B cell (primary cell): ENCODE results near the gene TTC6. TPM values are rescaled to one million over a fixed set of nuclear protein-coding genes. Genes with fewer than 3 reads are reported as not detected.

Experiments
- ATAC-seq: fragments of 200-7000 bp; cut with Tn5 transposase; one replicate; pipeline ENCODE4 v1.10.0; 2021; ENCODE audit warnings: low read depth, mild to moderate bottlenecking, moderate number of reproducible peaks, moderate library complexity
- CTCF ChIA-PET: fragments of 350-600 bp; sonication (Branson Sonifier 250); formaldehyde crosslinking; loops from one replicate; lab custom pipeline; 2021; ENCODE audit warnings: antibody characterized with exemption, inconsistent platforms; lab: Charles Lee
- POLR2A ChIA-PET: fragments of 350-600 bp; sonication (Branson Sonifier 250); formaldehyde crosslinking; loops from one replicate; lab custom pipeline; 2021; ENCODE audit warnings: antibody characterized with exemption; lab: Charles Lee
- DNase-seq: peaks from one replicate; pipeline ENCODE4 v3.0.0; 2013
- H2AFZ ChIP-seq: 2 replicates; pipeline ENCODE4 v1.6.1; 2012; ENCODE audit warnings: mild to moderate bottlenecking, low read depth, low read length; ENCODE audit not compliant: insufficient read depth, poor library complexity, severe bottlenecking
- H3K27ac ChIP-seq, 2 donors: 1 replicate in 1 of 2; 2 replicates in 1 of 2; pipeline ENCODE4 v1.5.1; 2012 to 2013; ENCODE audit warnings: low read length in 2 of 2, mild to moderate bottlenecking in 2 of 2, moderate library complexity in 1 of 2
- H3K27me3 ChIP-seq, 4 experiments: fragments of 200-600 bp in 1 of 4; sonication (generic) in 1 of 4; replicated peaks in 1 of 4; 1 replicate in 2 of 4; 2 replicates in 2 of 4; pipeline versions ENCODE4 v1.6.1 to v1.7.0; 2013 to 2016; ENCODE audit warnings: low read length in 3 of 4, mild to moderate bottlenecking in 2 of 4, mixed read lengths in 1 of 4, moderate library complexity in 1 of 4; ENCODE audit not compliant: insufficient read depth in 4 of 4, control insufficient read depth in 3 of 4; ENCODE audit errors: control extremely low read depth in 1 of 4
- H3K36me3 ChIP-seq, 2 experiments: replicated peaks in 1 of 2; 1 replicate in 1 of 2; 2 replicates in 1 of 2; pipeline versions ENCODE4 v1.6.1 to v1.7.1; 2013; ENCODE audit warnings: low read length in 1 of 2; ENCODE audit not compliant: insufficient read depth in 2 of 2, control insufficient read depth in 1 of 2; ENCODE audit errors: control extremely low read depth in 1 of 2, extremely low read depth in 1 of 2
- H3K4me1 ChIP-seq, 2 donors: fragments of 200-600 bp in 1 of 2; sonication (generic) in 1 of 2; 1 replicate in 1 of 2; 2 replicates in 1 of 2; pipeline versions ENCODE4 v1.5.1 to v1.6.1; 2013 to 2017; ENCODE audit warnings: low read length in 2 of 2; ENCODE audit not compliant: control insufficient read depth in 2 of 2, insufficient read depth in 2 of 2
- H3K4me2 ChIP-seq: replicated peaks from 2 replicates; pipeline ENCODE3; 2012; ENCODE audit warnings: mild to moderate bottlenecking, low read depth, low read length; ENCODE audit not compliant: poor library complexity, severe bottlenecking
- H3K4me3 ChIP-seq, 5 experiments: fragments of 200-600 bp in 1 of 5; sonication (generic) in 1 of 5; 1 replicate in 3 of 5; 2 replicates in 2 of 5; pipeline versions ENCODE4 v1.5.1 to v1.7.0; 2011 to 2016; ENCODE audit warnings: low read length in 4 of 5, mild to moderate bottlenecking in 4 of 5, low read depth in 2 of 5, control low read depth in 1 of 5, moderate library complexity in 1 of 5; ENCODE audit not compliant: insufficient read depth in 1 of 5; ENCODE audit errors: control extremely low read depth in 1 of 5, extremely low read depth in 1 of 5
- H3K79me2 ChIP-seq: fragments of 200-600 bp; sonication (generic); one replicate; pipeline ENCODE4 v1.6.0; 2016; ENCODE audit warnings: low read length; ENCODE audit not compliant: control insufficient read depth, insufficient read depth
- H3K9ac ChIP-seq: fragments of 200-600 bp; sonication (generic); 2 replicates; pipeline ENCODE4 v1.6.1; 2017; ENCODE audit warnings: mild to moderate bottlenecking, low read length, moderate library complexity
- H3K9me3 ChIP-seq, 3 donors: one replicate each; pipeline versions ENCODE4 v1.6.1 to v1.7.1; 2013; ENCODE audit warnings: low read length in 2 of 3; ENCODE audit not compliant: control insufficient read depth in 2 of 3, insufficient read depth in 1 of 3; ENCODE audit errors: control extremely low read depth in 1 of 3
- H4K20me1 ChIP-seq: 2 replicates; pipeline ENCODE4 v1.6.0; 2012; ENCODE audit warnings: mild to moderate bottlenecking, low read length; ENCODE audit not compliant: insufficient read depth, control insufficient read depth, poor library complexity, severe bottlenecking
- H3K27ac Mint-ChIP-seq: one replicate; pipeline ENCODE4 v1.8.0; 2021; ENCODE audit warnings: mixed read lengths
- H3K27me3 Mint-ChIP-seq: one replicate; pipeline ENCODE4 v1.8.0; 2021; ENCODE audit warnings: mixed read lengths
- H3K4me1 Mint-ChIP-seq: one replicate; pipeline ENCODE4 v1.8.0; 2021; ENCODE audit warnings: mixed read lengths
- H3K4me3 Mint-ChIP-seq: one replicate; pipeline ENCODE4 v1.8.0; 2021; ENCODE audit warnings: mixed read lengths
- H3K9me3 Mint-ChIP-seq: one replicate; pipeline ENCODE4 v1.8.0; 2022; ENCODE audit warnings: mixed read lengths; ENCODE audit not compliant: insufficient read depth
- CTCF ChIP-seq: fragments of 200-600 bp; IDR thresholded peaks from one replicate; pipeline ENCODE4 v1.8.0; 2022; ENCODE audit warnings: antibody characterized with exemption, mild to moderate bottlenecking
- EZH2 ChIP-seq: IDR thresholded peaks from 2 replicates; pipeline ENCODE4 v1.6.1; 2012; ENCODE audit warnings: borderline replicate concordance, low read depth, mild to moderate bottlenecking, moderate library complexity, low read length; ENCODE audit not compliant: insufficient read depth, poor library complexity, severe bottlenecking
- WGBS: methylation state at CpG from one replicate; pipeline ENCODE4 v1.1.5; 2013; ENCODE audit warnings: missing lambda C conversion rate; ENCODE audit not compliant: insufficient coverage; 5-methylcytosine and 5-hydroxymethylcytosine counted together
- intact Hi-C: fragments of 100-400 bp; cut with micrococcal nuclease; formaldehyde crosslinking; loops from one replicate; pipeline ENCODE4 v1.10.0; 2022
- polyA plus RNA-seq: library from polyadenylated mRNA; depleted of rRNA; stranded (reverse); fragments of >200 nt; gene quantifications from 2 replicates; pipeline ENCODE4 v1.2.3, GENCODE V29; 2012
- total RNA-seq, 2 donors: library from RNA; stranded (reverse); fragments of 120-200 nt in 1 of 2; gene quantifications; 1 replicate in 1 of 2; 2 replicates in 1 of 2; pipeline versions ENCODE4 v1.2.3 to v1.2.4, GENCODE V29; 2013 to 2022

TTC6 gene
- total and polyA plus RNA-seq, 2 donors (not counting 1 experiment from before 2014, with no cell fraction given) = not detected

GRCh38 chr14:37593511-37594237, 1.8 kb upstream of the TTC6 start:
- intact Hi-C loops = no loop called here
- Histone ChIP-seq H3K79me2 (no peaks in the 10 kb centered on the region), H3K27me3 (peaks cover 1 to 74% (median 49%) of the 10 kb centered on the region in 4 experiments), H3K4me3 (no peak overlapping the region), H3K4me1 (peaks cover 9 to 20% of the 10 kb centered on the region in 2 donors), H3K9ac (no peak overlapping the region), H4K20me1 (no peaks in the 10 kb centered on the region), H2AFZ (no peak overlapping the region), H3K4me2 (no peak overlapping the region), H3K9me3 (peaks cover 1 to 41% (median 2%) of the 10 kb centered on the region in 3 donors), H3K36me3 (no peaks in the 10 kb centered on the region), H3K27ac (no peak overlapping the region)
- POLR2A ChIA-PET = no interaction called here
- DNase-seq = no peak
- ATAC-seq = no peak
- no peak for TF ChIP-seq CTCF
- no peak for TF ChIP-seq EZH2
- peaks cover 2% of the 10 kb centered on the region for H3K9me3 Mint-ChIP-seq
- no CpG with 5 or more reads among the region's 14 CpGs for WGBS
- CTCF ChIA-PET = no interaction called here
- H3K4me1 Mint-ChIP-seq = peaks cover 10% of the 10 kb centered on the region
- H3K4me3 Mint-ChIP-seq = peak overlapping the region; percentile 60
- peaks cover 70% of the 10 kb centered on the region for H3K27me3 Mint-ChIP-seq
- H3K27ac Mint-ChIP-seq = no peak overlapping the region

- no peak overlapping the region for H2AFZ ChIP-seq
- no peak for DNase-seq
- no peak overlapping the region for H3K9ac ChIP-seq
- H3K36me3 ChIP-seq = no peaks in the 10 kb centered on the region
- H3K4me1 ChIP-seq = peaks cover 9 to 26% of the 10 kb centered on the region in 2 donors
- 5% methylated on average over 56 of the region's 56 CpGs for WGBS
- H3K27me3 Mint-ChIP-seq = peaks cover 71% of the 10 kb centered on the region
- H3K9me3 Mint-ChIP-seq = peaks cover 2% of the 10 kb centered on the region
- intact Hi-C loops = no loop called here
- TF ChIP-seq EZH2 (no peak), CTCF (no peak)
- no peak overlapping the region for H3K27ac Mint-ChIP-seq
- ChIA-PET POLR2A (no interaction called here), CTCF (no interaction called here)
- no peaks in the 10 kb centered on the region for H3K79me2 ChIP-seq
- H3K27ac ChIP-seq = no peak overlapping the region
- H3K4me2 ChIP-seq = peak overlapping the region; percentile 25
- peak overlapping the region; percentile 60 for H3K4me3 Mint-ChIP-seq
- no peaks in the 10 kb centered on the region for H4K20me1 ChIP-seq
- H3K9me3 ChIP-seq = peaks cover 1 to 49% (median 2%) of the 10 kb centered on the region in 3 donors
- H3K4me3 ChIP-seq = no peak overlapping the region
- no peak for ATAC-seq
- peaks cover 11% of the 10 kb centered on the region for H3K4me1 Mint-ChIP-seq
- H3K27me3 ChIP-seq = peaks cover 1 to 75% (median 47%) of the 10 kb centered on the region in 4 experiments
Observed at GRCh38 chr14:37594238-37594970, 1.0 kb upstream of the TTC6 start.
